B cell (primary cell): Measurements from ENCODE around the gene SCART1. TPM values are rescaled to one million over a fixed set of nuclear protein-coding genes. Genes with fewer than 3 reads are reported as not detected.
"Not testable (repeated sequence)": the region's sequence is repeated elsewhere in the genome, so short reads cannot be mapped to it uniquely, and the experiment has no call there.

Source experiments
- ATAC-seq: fragments of 200-7000 bp; cut with Tn5 transposase; one replicate; pipeline ENCODE4 v1.10.0; 2021; ENCODE audit warnings: low read depth, mild to moderate bottlenecking, moderate number of reproducible peaks, moderate library complexity
- CTCF ChIA-PET: fragments of 350-600 bp; sonication (Branson Sonifier 250); formaldehyde crosslinking; loops from one replicate; lab custom pipeline; 2021; ENCODE audit warnings: antibody characterized with exemption, inconsistent platforms; lab: Charles Lee
- POLR2A ChIA-PET: fragments of 350-600 bp; sonication (Branson Sonifier 250); formaldehyde crosslinking; loops from one replicate; lab custom pipeline; 2021; ENCODE audit warnings: antibody characterized with exemption; lab: Charles Lee
- DNase-seq: peaks from one replicate; pipeline ENCODE4 v3.0.0; 2013
- H2AFZ ChIP-seq: 2 replicates; pipeline ENCODE4 v1.6.1; 2012; ENCODE audit warnings: mild to moderate bottlenecking, low read depth, low read length; ENCODE audit not compliant: insufficient read depth, poor library complexity, severe bottlenecking
- H3K27ac ChIP-seq, 2 donors: 1 replicate in 1 of 2; 2 replicates in 1 of 2; pipeline ENCODE4 v1.5.1; 2012 to 2013; ENCODE audit warnings: low read length in 2 of 2, mild to moderate bottlenecking in 2 of 2, moderate library complexity in 1 of 2
- H3K27me3 ChIP-seq, 4 experiments: fragments of 200-600 bp in 1 of 4; sonication (generic) in 1 of 4; replicated peaks in 1 of 4; 1 replicate in 2 of 4; 2 replicates in 2 of 4; pipeline versions ENCODE4 v1.6.1 to v1.7.0; 2013 to 2016; ENCODE audit warnings: low read length in 3 of 4, mild to moderate bottlenecking in 2 of 4, mixed read lengths in 1 of 4, moderate library complexity in 1 of 4; ENCODE audit not compliant: insufficient read depth in 4 of 4, control insufficient read depth in 3 of 4; ENCODE audit errors: control extremely low read depth in 1 of 4
- H3K36me3 ChIP-seq, 2 experiments: replicated peaks in 1 of 2; 1 replicate in 1 of 2; 2 replicates in 1 of 2; pipeline versions ENCODE4 v1.6.1 to v1.7.1; 2013; ENCODE audit warnings: low read length in 1 of 2; ENCODE audit not compliant: insufficient read depth in 2 of 2, control insufficient read depth in 1 of 2; ENCODE audit errors: control extremely low read depth in 1 of 2, extremely low read depth in 1 of 2
- H3K4me1 ChIP-seq, 2 donors: fragments of 200-600 bp in 1 of 2; sonication (generic) in 1 of 2; 1 replicate in 1 of 2; 2 replicates in 1 of 2; pipeline versions ENCODE4 v1.5.1 to v1.6.1; 2013 to 2017; ENCODE audit warnings: low read length in 2 of 2; ENCODE audit not compliant: control insufficient read depth in 2 of 2, insufficient read depth in 2 of 2
- H3K4me2 ChIP-seq: replicated peaks from 2 replicates; pipeline ENCODE3; 2012; ENCODE audit warnings: mild to moderate bottlenecking, low read depth, low read length; ENCODE audit not compliant: poor library complexity, severe bottlenecking
- H3K4me3 ChIP-seq, 5 experiments: fragments of 200-600 bp in 1 of 5; sonication (generic) in 1 of 5; 1 replicate in 3 of 5; 2 replicates in 2 of 5; pipeline versions ENCODE4 v1.5.1 to v1.7.0; 2011 to 2016; ENCODE audit warnings: low read length in 4 of 5, mild to moderate bottlenecking in 4 of 5, low read depth in 2 of 5, control low read depth in 1 of 5, moderate library complexity in 1 of 5; ENCODE audit not compliant: insufficient read depth in 1 of 5; ENCODE audit errors: control extremely low read depth in 1 of 5, extremely low read depth in 1 of 5
- H3K79me2 ChIP-seq: fragments of 200-600 bp; sonication (generic); one replicate; pipeline ENCODE4 v1.6.0; 2016; ENCODE audit warnings: low read length; ENCODE audit not compliant: control insufficient read depth, insufficient read depth
- H3K9ac ChIP-seq: fragments of 200-600 bp; sonication (generic); 2 replicates; pipeline ENCODE4 v1.6.1; 2017; ENCODE audit warnings: mild to moderate bottlenecking, low read length, moderate library complexity
- H3K9me3 ChIP-seq, 3 donors: one replicate each; pipeline versions ENCODE4 v1.6.1 to v1.7.1; 2013; ENCODE audit warnings: low read length in 2 of 3; ENCODE audit not compliant: control insufficient read depth in 2 of 3, insufficient read depth in 1 of 3; ENCODE audit errors: control extremely low read depth in 1 of 3
- H4K20me1 ChIP-seq: 2 replicates; pipeline ENCODE4 v1.6.0; 2012; ENCODE audit warnings: mild to moderate bottlenecking, low read length; ENCODE audit not compliant: insufficient read depth, control insufficient read depth, poor library complexity, severe bottlenecking
- H3K27ac Mint-ChIP-seq: one replicate; pipeline ENCODE4 v1.8.0; 2021; ENCODE audit warnings: mixed read lengths
- H3K27me3 Mint-ChIP-seq: one replicate; pipeline ENCODE4 v1.8.0; 2021; ENCODE audit warnings: mixed read lengths
- H3K4me1 Mint-ChIP-seq: one replicate; pipeline ENCODE4 v1.8.0; 2021; ENCODE audit warnings: mixed read lengths
- H3K4me3 Mint-ChIP-seq: one replicate; pipeline ENCODE4 v1.8.0; 2021; ENCODE audit warnings: mixed read lengths
- H3K9me3 Mint-ChIP-seq: one replicate; pipeline ENCODE4 v1.8.0; 2022; ENCODE audit warnings: mixed read lengths; ENCODE audit not compliant: insufficient read depth
- EZH2 ChIP-seq: IDR thresholded peaks from 2 replicates; pipeline ENCODE4 v1.6.1; 2012; ENCODE audit warnings: borderline replicate concordance, low read depth, mild to moderate bottlenecking, moderate library complexity, low read length; ENCODE audit not compliant: insufficient read depth, poor library complexity, severe bottlenecking
- WGBS: methylation state at CpG from one replicate; pipeline ENCODE4 v1.1.5; 2013; ENCODE audit warnings: missing lambda C conversion rate; ENCODE audit not compliant: insufficient coverage; 5-methylcytosine and 5-hydroxymethylcytosine counted together
- intact Hi-C: fragments of 100-400 bp; cut with micrococcal nuclease; formaldehyde crosslinking; loops from one replicate; pipeline ENCODE4 v1.10.0; 2022
- polyA plus RNA-seq: library from polyadenylated mRNA; depleted of rRNA; stranded (reverse); fragments of >200 nt; gene quantifications from 2 replicates; pipeline ENCODE4 v1.2.3, GENCODE V29; 2012
- total RNA-seq, 2 donors: library from RNA; stranded (reverse); fragments of 120-200 nt in 1 of 2; gene quantifications; 1 replicate in 1 of 2; 2 replicates in 1 of 2; pipeline versions ENCODE4 v1.2.3 to v1.2.4, GENCODE V29; 2013 to 2022
- TF ChIP-seq, protein P1 (sequence below): fragments of 200-600 bp; IDR thresholded peaks from one replicate; pipeline ENCODE4 v1.8.0; 2022; ENCODE audit warnings: antibody characterized with exemption, mild to moderate bottlenecking

SCART1 gene
- total and polyA plus RNA-seq, 2 donors (not counting 1 experiment from before 2014, with no cell fraction given): 4.1 to 4.7 TPM

- Histone ChIP-seq H2AFZ (no peak overlapping the region), H3K4me2 (no peak overlapping the region), H3K4me1 (no peaks in the 10 kb centered on the region), H3K27me3 (peaks cover 0 to 3% (median 0%) of the 10 kb centered on the region in 4 experiments), H3K4me3 (no peak overlapping the region), H3K9me3 (peaks cover 5 to 32% (median 23%) of the 10 kb centered on the region in 3 donors), H3K79me2 (no peaks in the 10 kb centered on the region), H4K20me1 (no peaks in the 10 kb centered on the region), H3K9ac (no peak overlapping the region), H3K36me3 (no peaks in the 10 kb centered on the region), H3K27ac (no peak overlapping the region)
- ATAC-seq: no peak
- ChIA-PET POLR2A (no interaction called here), CTCF (interaction anchor here (0.7 kb wide), 1 partner anchor 113 kb away, joined by 4 read pairs; no protein-coding TSS in a partner anchor)
- peaks cover 5% of the 10 kb centered on the region for H3K27me3 Mint-ChIP-seq
- DNase-seq: no peak
- intact Hi-C loops: loop anchor here (10.0 kb wide), 1 partner anchor 85 kb away; no protein-coding TSS in a partner anchor
- H3K9me3 Mint-ChIP-seq: peaks cover 15% of the 10 kb centered on the region
- no peak overlapping the region for H3K27ac Mint-ChIP-seq
- WGBS: 11% methylated on average over 1 of the region's 2 CpGs
- peaks cover 3% of the 10 kb centered on the region for H3K4me1 Mint-ChIP-seq
- no peak for TF ChIP-seq EZH2
- TF ChIP-seq, protein P1, sequence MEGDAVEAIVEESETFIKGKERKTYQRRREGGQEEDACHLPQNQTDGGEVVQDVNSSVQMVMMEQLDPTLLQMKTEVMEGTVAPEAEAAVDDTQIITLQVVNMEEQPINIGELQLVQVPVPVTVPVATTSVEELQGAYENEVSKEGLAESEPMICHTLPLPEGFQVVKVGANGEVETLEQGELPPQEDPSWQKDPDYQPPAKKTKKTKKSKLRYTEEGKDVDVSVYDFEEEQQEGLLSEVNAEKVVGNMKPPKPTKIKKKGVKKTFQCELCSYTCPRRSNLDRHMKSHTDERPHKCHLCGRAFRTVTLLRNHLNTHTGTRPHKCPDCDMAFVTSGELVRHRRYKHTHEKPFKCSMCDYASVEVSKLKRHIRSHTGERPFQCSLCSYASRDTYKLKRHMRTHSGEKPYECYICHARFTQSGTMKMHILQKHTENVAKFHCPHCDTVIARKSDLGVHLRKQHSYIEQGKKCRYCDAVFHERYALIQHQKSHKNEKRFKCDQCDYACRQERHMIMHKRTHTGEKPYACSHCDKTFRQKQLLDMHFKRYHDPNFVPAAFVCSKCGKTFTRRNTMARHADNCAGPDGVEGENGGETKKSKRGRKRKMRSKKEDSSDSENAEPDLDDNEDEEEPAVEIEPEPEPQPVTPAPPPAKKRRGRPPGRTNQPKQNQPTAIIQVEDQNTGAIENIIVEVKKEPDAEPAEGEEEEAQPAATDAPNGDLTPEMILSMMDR: no peak
- no peak overlapping the region for H3K4me3 Mint-ChIP-seq
Observed at GRCh38 chr10:133489816-133490588, 36.3 kb downstream of the SCART1 start.

DNA sequence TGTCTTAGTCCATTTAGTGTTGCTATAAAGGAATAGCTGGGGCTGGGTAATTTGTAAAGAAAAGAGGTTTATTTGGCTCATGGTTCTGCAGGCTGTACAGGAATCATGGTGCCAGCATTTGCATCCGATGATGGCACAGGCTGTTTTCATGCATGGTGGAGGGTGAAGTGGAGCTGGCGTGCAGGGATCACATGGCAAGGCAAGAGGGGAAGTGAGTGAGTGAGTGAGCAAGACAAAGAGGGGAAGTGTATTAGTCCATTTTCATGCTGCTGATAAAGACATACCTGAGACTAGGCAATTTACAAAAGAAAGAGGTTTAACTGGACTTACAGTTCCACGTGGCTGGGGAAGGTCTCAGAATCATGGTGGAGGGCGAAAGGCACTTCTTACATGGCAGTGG, 39.8 kb downstream of the SCART1 start:
- intact Hi-C loops: loop anchor here (10.0 kb wide), 1 partner anchor 89 kb away; no protein-coding TSS in a partner anchor
- H3K79me2 ChIP-seq, H3K4me3 ChIP-seq, DNase-seq, H3K4me3 Mint-ChIP-seq, H3K27ac Mint-ChIP-seq, ATAC-seq, H2AFZ ChIP-seq, H3K36me3 ChIP-seq, H3K9ac ChIP-seq, H4K20me1 ChIP-seq, CTCF ChIA-PET, H3K27ac ChIP-seq, POLR2A ChIA-PET, H3K4me2 ChIP-seq, H3K27me3 Mint-ChIP-seq, H3K27me3 ChIP-seq, H3K4me1 Mint-ChIP-seq, H3K4me1 ChIP-seq: not testable (repeated sequence)
- H3K9me3 ChIP-seq: peaks cover 0 to 21% (median 2%) of the 10 kb centered on the region in 3 donors
- peaks cover 11% of the 10 kb centered on the region for H3K9me3 Mint-ChIP-seq
- 64% methylated on average over 2 of the region's 4 CpGs for WGBS
